Lower lobe of right lung (tissue), 2 donors: ENCODE results near the gene ANKHD1. TPM values are rescaled to one million over a fixed set of nuclear protein-coding genes. Genes with fewer than 3 reads are reported as not detected.

ENCODE experiments used
- ATAC-seq, 2 donors: fragments of 200-7000 bp; cut with Tn5 transposase; one replicate each; pipeline ENCODE4 v1.9.1; 2020 to 2022; ENCODE audit warnings: mild to moderate bottlenecking in 2 of 2, moderate library complexity in 2 of 2
- DNase-seq: peaks from one replicate; pipeline ENCODE4 v3.0.0-alpha.2; 2020
- H3K27ac ChIP-seq: fragments of 200-600 bp; one replicate; pipeline ENCODE4 v1.8.0; 2022
- H3K27me3 ChIP-seq: fragments of 200-600 bp; one replicate; pipeline ENCODE4 v1.8.0; 2022; ENCODE audit warnings: low read depth
- H3K36me3 ChIP-seq: fragments of 200-600 bp; one replicate; pipeline ENCODE4 v1.8.0; 2022; ENCODE audit warnings: mild to moderate bottlenecking
- H3K4me1 ChIP-seq: fragments of 200-600 bp; one replicate; pipeline ENCODE4 v1.8.0; 2022
- H3K4me3 ChIP-seq: fragments of 200-600 bp; one replicate; pipeline ENCODE4 v1.8.0; 2022; ENCODE audit warnings: mild to moderate bottlenecking
- H3K9me3 ChIP-seq: fragments of 200-600 bp; one replicate; pipeline ENCODE4 v1.8.0; 2022
- intact Hi-C: fragments of 100-400 bp; cut with DNase I; formaldehyde crosslinking; loops from one replicate; pipeline ENCODE4 v1.11.0; 2022
- long read RNA-seq: library from polyadenylated mRNA; unstranded; transcript quantifications from one replicate; pipeline ENCODE4 v2.0.0, GENCODE V29; 2021
- total RNA-seq: library from RNA; stranded (reverse); fragmentation: NEBNext Ultra II Directional; extraction: Animal tissue kit (Norgen Biotek cat#: 25700); gene quantifications from one replicate; pipeline ENCODE4 v1.2.1, GENCODE V29; 2021
- TF ChIP-seq, protein P1 (sequence below): fragments of 200-600 bp; IDR thresholded peaks from one replicate; pipeline ENCODE4 v1.8.0; 2022; ENCODE audit warnings: antibody characterized with exemption, mild to moderate bottlenecking
- donor health status: DM: no; HTN: yes; CAD: no; lungs with severe emphysema.

The ANKHD1 gene, protein sequence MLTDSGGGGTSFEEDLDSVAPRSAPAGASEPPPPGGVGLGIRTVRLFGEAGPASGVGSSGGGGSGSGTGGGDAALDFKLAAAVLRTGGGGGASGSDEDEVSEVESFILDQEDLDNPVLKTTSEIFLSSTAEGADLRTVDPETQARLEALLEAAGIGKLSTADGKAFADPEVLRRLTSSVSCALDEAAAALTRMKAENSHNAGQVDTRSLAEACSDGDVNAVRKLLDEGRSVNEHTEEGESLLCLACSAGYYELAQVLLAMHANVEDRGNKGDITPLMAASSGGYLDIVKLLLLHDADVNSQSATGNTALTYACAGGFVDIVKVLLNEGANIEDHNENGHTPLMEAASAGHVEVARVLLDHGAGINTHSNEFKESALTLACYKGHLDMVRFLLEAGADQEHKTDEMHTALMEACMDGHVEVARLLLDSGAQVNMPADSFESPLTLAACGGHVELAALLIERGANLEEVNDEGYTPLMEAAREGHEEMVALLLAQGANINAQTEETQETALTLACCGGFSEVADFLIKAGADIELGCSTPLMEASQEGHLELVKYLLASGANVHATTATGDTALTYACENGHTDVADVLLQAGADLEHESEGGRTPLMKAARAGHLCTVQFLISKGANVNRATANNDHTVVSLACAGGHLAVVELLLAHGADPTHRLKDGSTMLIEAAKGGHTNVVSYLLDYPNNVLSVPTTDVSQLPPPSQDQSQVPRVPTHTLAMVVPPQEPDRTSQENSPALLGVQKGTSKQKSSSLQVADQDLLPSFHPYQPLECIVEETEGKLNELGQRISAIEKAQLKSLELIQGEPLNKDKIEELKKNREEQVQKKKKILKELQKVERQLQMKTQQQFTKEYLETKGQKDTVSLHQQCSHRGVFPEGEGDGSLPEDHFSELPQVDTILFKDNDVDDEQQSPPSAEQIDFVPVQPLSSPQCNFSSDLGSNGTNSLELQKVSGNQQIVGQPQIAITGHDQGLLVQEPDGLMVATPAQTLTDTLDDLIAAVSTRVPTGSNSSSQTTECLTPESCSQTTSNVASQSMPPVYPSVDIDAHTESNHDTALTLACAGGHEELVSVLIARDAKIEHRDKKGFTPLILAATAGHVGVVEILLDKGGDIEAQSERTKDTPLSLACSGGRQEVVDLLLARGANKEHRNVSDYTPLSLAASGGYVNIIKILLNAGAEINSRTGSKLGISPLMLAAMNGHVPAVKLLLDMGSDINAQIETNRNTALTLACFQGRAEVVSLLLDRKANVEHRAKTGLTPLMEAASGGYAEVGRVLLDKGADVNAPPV (N-terminal part only)
- total RNA-seq, result 133 TPM
- long read RNA-seq, transcript ANKHD1-205 (11 exons, 2,135 nt), result major isoform, 5 of 115 reads
- long read RNA-seq, partial matches to known transcripts, result 73 of 115 reads
- long read RNA-seq, other reads (novel, unspliced or antisense), result 32 of 115 reads

DNA sequence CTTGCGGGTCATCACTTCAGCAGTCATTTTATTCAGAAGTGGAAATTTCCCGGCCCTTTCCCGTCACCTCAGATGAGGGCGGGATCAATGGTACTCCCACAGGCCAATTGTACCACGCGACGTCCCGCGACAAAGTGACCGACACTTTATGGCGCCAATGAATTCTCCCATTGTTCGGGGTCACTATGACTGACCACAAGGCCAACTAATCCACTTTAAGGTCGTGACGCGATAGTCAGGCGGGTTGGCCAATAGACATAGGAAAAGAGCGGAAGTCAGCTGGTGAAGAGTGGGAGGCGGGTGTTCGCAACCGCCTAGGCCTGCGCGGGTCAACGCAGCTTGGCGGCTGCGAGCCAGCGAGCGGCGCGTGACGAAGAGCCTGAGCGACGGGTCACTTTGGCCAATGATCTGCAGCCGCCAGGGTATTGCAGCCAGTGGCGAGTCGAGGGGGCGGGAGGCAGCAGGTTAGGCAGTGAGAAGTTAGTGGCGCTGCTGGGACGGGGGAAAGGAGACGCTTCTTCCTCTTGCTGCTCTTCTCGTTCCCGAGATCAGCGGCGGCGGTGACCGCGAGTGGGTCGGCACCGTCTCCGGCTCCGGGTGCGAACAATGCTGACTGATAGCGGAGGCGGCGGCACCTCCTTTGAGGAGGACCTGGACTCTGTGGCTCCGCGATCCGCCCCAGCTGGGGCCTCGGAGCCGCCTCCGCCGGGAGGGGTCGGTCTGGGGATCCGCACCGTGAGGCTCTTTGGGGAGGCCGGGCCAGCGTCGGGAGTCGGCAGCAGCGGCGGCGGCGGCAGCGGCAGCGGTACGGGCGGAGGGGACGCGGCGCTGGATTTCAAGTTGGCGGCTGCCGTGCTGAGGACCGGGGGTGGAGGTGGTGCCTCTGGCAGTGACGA is at the start of gene ANKHD1:
ANKHD1 (plus strand) TSS at position 472 of the 896 bp plus-strand sequence; CDS start at position 607, 135 bp downstream.
- H3K4me1 ChIP-seq, result peaks cover 38% of the 10 kb centered on the region
- peaks cover 7% of the 10 kb centered on the region for H3K36me3 ChIP-seq
- no peaks in the 10 kb centered on the region for H3K9me3 ChIP-seq
- ATAC-seq (peak; percentile 93 to 96), DNase-seq (peak; percentile 99)
- peak within 1 kb of the TSS; percentile 97 for H3K27ac ChIP-seq
- intact Hi-C loops, result no loop called here
- no peaks in the 10 kb centered on the region for H3K27me3 ChIP-seq
- peak within 1 kb of the TSS; percentile 99 for H3K4me3 ChIP-seq
- TF ChIP-seq, protein P1, sequence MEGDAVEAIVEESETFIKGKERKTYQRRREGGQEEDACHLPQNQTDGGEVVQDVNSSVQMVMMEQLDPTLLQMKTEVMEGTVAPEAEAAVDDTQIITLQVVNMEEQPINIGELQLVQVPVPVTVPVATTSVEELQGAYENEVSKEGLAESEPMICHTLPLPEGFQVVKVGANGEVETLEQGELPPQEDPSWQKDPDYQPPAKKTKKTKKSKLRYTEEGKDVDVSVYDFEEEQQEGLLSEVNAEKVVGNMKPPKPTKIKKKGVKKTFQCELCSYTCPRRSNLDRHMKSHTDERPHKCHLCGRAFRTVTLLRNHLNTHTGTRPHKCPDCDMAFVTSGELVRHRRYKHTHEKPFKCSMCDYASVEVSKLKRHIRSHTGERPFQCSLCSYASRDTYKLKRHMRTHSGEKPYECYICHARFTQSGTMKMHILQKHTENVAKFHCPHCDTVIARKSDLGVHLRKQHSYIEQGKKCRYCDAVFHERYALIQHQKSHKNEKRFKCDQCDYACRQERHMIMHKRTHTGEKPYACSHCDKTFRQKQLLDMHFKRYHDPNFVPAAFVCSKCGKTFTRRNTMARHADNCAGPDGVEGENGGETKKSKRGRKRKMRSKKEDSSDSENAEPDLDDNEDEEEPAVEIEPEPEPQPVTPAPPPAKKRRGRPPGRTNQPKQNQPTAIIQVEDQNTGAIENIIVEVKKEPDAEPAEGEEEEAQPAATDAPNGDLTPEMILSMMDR, result no peak

DNA sequence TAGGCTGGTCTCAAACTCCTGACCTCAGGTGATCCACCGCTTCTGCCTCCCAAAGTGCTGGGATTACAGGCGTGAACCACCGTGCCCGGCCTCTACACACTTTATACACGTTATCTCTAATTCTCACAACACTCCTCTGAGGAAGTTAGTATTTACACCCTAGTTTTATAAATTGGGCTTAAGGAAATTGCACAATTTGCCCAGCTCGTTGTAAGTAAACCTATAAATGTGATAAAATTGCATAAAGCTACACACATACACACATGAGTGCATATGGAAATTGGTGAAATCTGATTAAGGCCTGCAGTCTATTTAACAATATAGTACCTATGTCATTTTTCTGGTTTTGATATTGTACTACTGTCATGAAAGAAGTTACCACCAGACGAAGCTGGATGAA is 46.1 kb upstream of the ANKHD1 start:
- no peak for ATAC-seq
- H3K27ac ChIP-seq, result no peak overlapping the region
- H3K9me3 ChIP-seq, result no peaks in the 10 kb centered on the region
- H3K36me3 ChIP-seq, result no peaks in the 10 kb centered on the region
- TF ChIP-seq, protein P1, result no peak
- peaks cover 19% of the 10 kb centered on the region for H3K4me1 ChIP-seq
- H3K4me3 ChIP-seq, result no peak overlapping the region
- DNase-seq, result no peak
- no peaks in the 10 kb centered on the region for H3K27me3 ChIP-seq
- intact Hi-C loops, result no loop called here

DNA sequence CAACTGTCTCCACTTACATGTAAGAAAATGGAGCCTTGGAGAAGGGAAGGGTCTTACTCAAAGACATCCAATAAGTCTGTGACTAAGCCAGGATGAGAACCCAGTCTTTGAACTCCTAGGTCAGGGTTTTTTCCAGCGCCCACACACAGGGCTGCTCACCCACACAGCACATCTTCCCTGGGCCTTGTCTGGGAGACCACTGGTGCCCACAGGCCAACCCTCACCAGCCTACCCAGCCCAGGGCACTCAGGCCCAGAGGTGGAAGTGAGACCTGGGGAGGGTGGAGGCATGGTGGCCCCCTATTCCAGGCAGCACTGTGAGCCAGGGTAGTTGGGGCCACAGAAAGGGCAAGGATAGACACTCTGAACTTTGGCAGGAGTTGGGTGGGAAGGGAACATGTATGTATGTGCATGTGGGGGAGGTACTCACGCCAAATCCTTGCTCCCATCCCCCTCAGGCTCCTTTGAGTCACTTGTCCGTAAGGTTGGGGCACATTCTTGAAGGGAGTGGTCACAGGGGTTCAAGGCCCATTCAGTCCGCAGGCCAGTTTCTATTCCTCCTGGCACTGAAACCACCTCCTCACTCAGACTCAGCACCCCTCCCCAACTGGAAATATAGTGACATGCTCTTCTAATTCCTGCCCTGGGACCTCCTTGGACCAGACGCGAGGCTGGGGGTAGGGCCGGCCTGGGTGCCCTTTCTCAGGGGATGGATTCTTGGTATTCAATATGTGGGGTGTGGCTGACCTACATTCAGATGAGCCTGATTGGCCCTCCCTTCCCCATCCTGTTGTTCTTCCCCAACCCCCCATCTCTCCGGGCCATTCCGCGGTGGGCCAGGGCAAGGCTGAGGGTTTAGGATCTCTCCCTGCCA is 44.5 kb upstream of the ANKHD1 start:
- no peaks in the 10 kb centered on the region for H3K9me3 ChIP-seq
- ATAC-seq, result peak; percentile 4 to 22

DNA sequence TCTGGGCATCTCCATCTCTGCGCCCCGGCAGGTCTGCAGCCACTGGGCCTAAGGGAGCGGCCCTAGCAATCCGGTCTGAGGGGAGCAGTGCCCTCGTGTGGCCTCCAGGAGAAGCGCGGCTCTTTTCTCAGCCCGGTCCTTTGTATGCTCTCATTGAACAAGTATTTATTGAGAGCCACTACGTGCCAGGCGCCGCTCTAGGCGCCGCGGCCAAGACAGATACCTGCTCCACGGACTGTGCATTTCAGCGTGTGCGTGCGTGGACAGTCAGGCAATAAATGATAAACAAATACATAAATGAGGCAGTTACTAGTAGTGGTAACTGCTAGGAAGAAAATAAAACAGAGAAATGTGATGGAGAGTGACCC is 43.9 kb upstream of the ANKHD1 start:
- Histone ChIP-seq H3K36me3 (no peaks in the 10 kb centered on the region), H3K4me3 (peak overlapping the region; percentile 18), H3K4me1 (peaks cover 13% of the 10 kb centered on the region), H3K27ac (no peak overlapping the region), H3K9me3 (no peaks in the 10 kb centered on the region), H3K27me3 (no peaks in the 10 kb centered on the region)
- DNase-seq (peak; percentile 89), ATAC-seq (peak; percentile 95)
- TF ChIP-seq, protein P1, result peak; percentile 88
- intact Hi-C loops, result no loop called here

More for the DNA sequence above, 44.5 kb upstream of the ANKHD1 start:
- Histone ChIP-seq H3K36me3 (no peaks in the 10 kb centered on the region), H3K4me1 (peaks cover 13% of the 10 kb centered on the region), H3K27ac (no peak overlapping the region), H3K4me3 (peak overlapping the region; percentile 18), H3K27me3 (no peaks in the 10 kb centered on the region)
- DNase-seq, result no peak
- TF ChIP-seq, protein P1, result no peak
- intact Hi-C loops, result no loop called here
